Naive thymus-derived CD4-positive, alpha-beta T cell (primary cell): ENCODE measurements around the gene FCN2. TPM values are rescaled to one million over a fixed set of nuclear protein-coding genes. Genes with fewer than 3 reads are reported as not detected.

Source experiments
- ATAC-seq: fragments of 150-1000 bp; cut with Tn5 transposase; 2 replicates; pipeline ENCODE4 v1.10.0; 2021; ENCODE audit warnings: mild to moderate bottlenecking, moderate library complexity
- CTCF ChIA-PET: fragments of 350-600 bp; sonication (Branson Sonifier 250); formaldehyde crosslinking; loops from one replicate; lab custom pipeline; 2021; ENCODE audit warnings: antibody characterized with exemption; lab: Charles Lee
- POLR2A ChIA-PET: fragments of 350-600 bp; sonication (Branson Sonifier 250); formaldehyde crosslinking; loops from one replicate; lab custom pipeline; 2021; ENCODE audit warnings: antibody characterized with exemption, inconsistent platforms; lab: Charles Lee
- DNase-seq, 9 donors: peaks; one replicate each; pipeline versions ENCODE4 v3.0.0 to v3.0.0-alpha.2; 2020 to 2022; ENCODE audit warnings: mixed read lengths in 1 of 9
- H3K27ac ChIP-seq: one replicate; pipeline ENCODE4 v1.7.0; 2013; ENCODE audit warnings: mild to moderate bottlenecking, low read depth, low read length, moderate library complexity
- H3K27me3 ChIP-seq, 2 donors: one replicate each; pipeline ENCODE4 v1.7.0; 2013; ENCODE audit warnings: low read length in 2 of 2, mild to moderate bottlenecking in 2 of 2, moderate library complexity in 2 of 2; ENCODE audit not compliant: control insufficient read depth in 2 of 2, insufficient read depth in 2 of 2
- H3K36me3 ChIP-seq, 3 experiments: 1 replicate in 2 of 3; 2 replicates in 1 of 3; pipeline ENCODE4 v1.7.0; 2013; ENCODE audit warnings: low read length in 3 of 3, mild to moderate bottlenecking in 3 of 3, moderate library complexity in 1 of 3; ENCODE audit not compliant: insufficient read depth in 3 of 3, control insufficient read depth in 2 of 3
- H3K4me1 ChIP-seq, 2 donors: one replicate each; pipeline ENCODE4 v1.7.0; 2013; ENCODE audit warnings: low read length in 2 of 2, mild to moderate bottlenecking in 2 of 2, moderate library complexity in 1 of 2; ENCODE audit not compliant: control insufficient read depth in 2 of 2, insufficient read depth in 2 of 2
- H3K4me3 ChIP-seq: 2 replicates; pipeline ENCODE4 v1.7.0; 2013; ENCODE audit warnings: mild to moderate bottlenecking, low read length
- H3K9me3 ChIP-seq, 3 experiments: 1 replicate in 2 of 3; 2 replicates in 1 of 3; pipeline ENCODE4 v1.7.0; 2013; ENCODE audit warnings: low read length in 3 of 3; ENCODE audit not compliant: control insufficient read depth in 2 of 3
- H3K27ac Mint-ChIP-seq, 9 donors: one replicate each; pipeline ENCODE4 v1.8.0; 2020 to 2022; ENCODE audit warnings: mixed read lengths in 9 of 9, mild to moderate bottlenecking in 8 of 9, moderate library complexity in 5 of 9, inconsistent platforms in 2 of 9
- H3K27me3 Mint-ChIP-seq, 5 donors: one replicate each; pipeline ENCODE4 v1.8.0; 2021 to 2022; ENCODE audit warnings: mixed read lengths in 5 of 5, mild to moderate bottlenecking in 1 of 5
- H3K36me3 Mint-ChIP-seq, 5 donors: one replicate each; pipeline ENCODE4 v1.8.0; 2020 to 2022; ENCODE audit warnings: mixed read lengths in 5 of 5, mild to moderate bottlenecking in 3 of 5, inconsistent platforms in 1 of 5
- H3K4me1 Mint-ChIP-seq, 7 donors: one replicate each; pipeline ENCODE4 v1.8.0; 2020 to 2022; ENCODE audit warnings: mixed read lengths in 7 of 7, mild to moderate bottlenecking in 3 of 7, inconsistent platforms in 1 of 7
- H3K4me3 Mint-ChIP-seq, 10 donors: one replicate each; pipeline ENCODE4 v1.8.0; 2020 to 2022; ENCODE audit warnings: mild to moderate bottlenecking in 10 of 10, mixed read lengths in 10 of 10, moderate library complexity in 6 of 10, inconsistent platforms in 2 of 10
- H3K9me3 Mint-ChIP-seq, 11 donors: one replicate each; pipeline ENCODE4 v1.8.0; 2020 to 2022; ENCODE audit warnings: mixed read lengths in 11 of 11, mild to moderate bottlenecking in 4 of 11, inconsistent platforms in 1 of 11, moderate library complexity in 1 of 11
- intact Hi-C, 2 donors: fragments of 100-400 bp; cut with micrococcal nuclease; formaldehyde crosslinking; loops; one replicate each; pipeline ENCODE4 v1.15.1; 2023
- polyA plus RNA-seq, 2 donors: library from polyadenylated mRNA; unstranded; fragments of 300-500 nt; fragmentation: Illumina TruSeq; gene quantifications; one replicate each; pipeline ENCODE4 v1.2.3, GENCODE V29; 2021
- total RNA-seq, 6 experiments: library from RNA in 5 of 6; stranded (reverse) in 5 of 6; gene quantifications; 1 replicate in 5 of 6; 2 replicates in 1 of 6; pipeline ENCODE4 v1.2.3 and lab custom pipeline; 2021 to 2026

The FCN2 gene
- total and polyA plus RNA-seq, 7 experiments from 2014 or later: not detected

- CTCF ChIA-PET: no interaction called here
- no peaks in the 10 kb centered on the region for H3K27me3 ChIP-seq
- no peak overlapping the region for H3K27ac ChIP-seq
- no peaks in the 10 kb centered on the region for H3K9me3 ChIP-seq
- no peak overlapping the region for H3K27ac Mint-ChIP-seq
- no peaks in the 10 kb centered on the region for H3K36me3 Mint-ChIP-seq
- no peak overlapping the region for H3K4me3 Mint-ChIP-seq
- no peak for DNase-seq
- H3K36me3 ChIP-seq: no peaks in the 10 kb centered on the region
- peaks cover 0 to 39% (median 9%) of the 10 kb centered on the region in 5 donors for H3K27me3 Mint-ChIP-seq
- peaks cover 0 to 5% (median 0%) of the 10 kb centered on the region in 7 donors for H3K4me1 Mint-ChIP-seq
- no peak overlapping the region for H3K4me3 ChIP-seq
- ATAC-seq: no peak
- no peaks in the 10 kb centered on the region for H3K4me1 ChIP-seq
- intact Hi-C loops: no loop called here
- POLR2A ChIA-PET: no interaction called here
- H3K9me3 Mint-ChIP-seq: peaks cover 0 to 16% (median 5%) of the 10 kb centered on the region in 11 donors
Measured at GRCh38 chr9:134860510-134860909, 20.1 kb upstream of the FCN2 start.

- Histone ChIP-seq H3K9me3 (no peaks in the 10 kb centered on the region), H3K4me3 (no peak overlapping the region), H3K27ac (no peak overlapping the region), H3K36me3 (no peaks in the 10 kb centered on the region), H3K27me3 (no peaks in the 10 kb centered on the region), H3K4me1 (no peaks in the 10 kb centered on the region)
- ATAC-seq (no peak), DNase-seq (no peak)
- Mint-ChIP-seq H3K9me3 (peaks cover 0 to 16% (median 5%) of the 10 kb centered on the region in 11 donors), H3K27me3 (peaks cover 0 to 29% (median 4%) of the 10 kb centered on the region in 5 donors), H3K27ac (no peak overlapping the region), H3K4me3 (no peak overlapping the region), H3K4me1 (peaks cover 0 to 5% (median 0%) of the 10 kb centered on the region in 7 donors), H3K36me3 (no peaks in the 10 kb centered on the region)
- ChIA-PET POLR2A (no interaction called here), CTCF (no interaction called here)
- intact Hi-C loops: no loop called here
Measured at GRCh38 chr9:134861595-134862334, 18.8 kb upstream of the FCN2 start.

- Mint-ChIP-seq H3K36me3 (no peaks in the 10 kb centered on the region), H3K4me3 (no peak overlapping the region), H3K27me3 (peaks cover 0 to 17% (median 0%) of the 10 kb centered on the region in 5 donors), H3K4me1 (no peaks in the 10 kb centered on the region), H3K27ac (no peak overlapping the region), H3K9me3 (peaks cover 0 to 12% (median 0%) of the 10 kb centered on the region in 11 donors)
- ATAC-seq (no peak), DNase-seq (no peak)
- Histone ChIP-seq H3K4me1 (no peaks in the 10 kb centered on the region), H3K4me3 (no peak overlapping the region), H3K27me3 (no peaks in the 10 kb centered on the region), H3K9me3 (no peaks in the 10 kb centered on the region), H3K27ac (no peak overlapping the region), H3K36me3 (no peaks in the 10 kb centered on the region)
- ChIA-PET POLR2A (no interaction called here), CTCF (no interaction called here)
- intact Hi-C loops: no loop called here
Measured at GRCh38 chr9:134863306-134863902, 17.2 kb upstream of the FCN2 start.

GRCh38 chr9:134863941-134864820 lies 16.4 kb upstream of the FCN2 start:
- Histone ChIP-seq H3K36me3 (no peaks in the 10 kb centered on the region), H3K4me1 (no peaks in the 10 kb centered on the region), H3K27me3 (no peaks in the 10 kb centered on the region), H3K9me3 (no peaks in the 10 kb centered on the region), H3K27ac (no peak overlapping the region), H3K4me3 (no peak overlapping the region)
- POLR2A ChIA-PET: no interaction called here
- no peaks in the 10 kb centered on the region for H3K4me1 Mint-ChIP-seq
- CTCF ChIA-PET: no interaction called here
- intact Hi-C loops: no loop called here
- no peak for ATAC-seq
- no peak overlapping the region for H3K27ac Mint-ChIP-seq
- no peaks in the 10 kb centered on the region for H3K36me3 Mint-ChIP-seq
- peaks cover 0 to 9% (median 0%) of the 10 kb centered on the region in 5 donors for H3K27me3 Mint-ChIP-seq
- no peak overlapping the region for H3K4me3 Mint-ChIP-seq
- no peak for DNase-seq
- H3K9me3 Mint-ChIP-seq: peaks cover 0 to 12% (median 0%) of the 10 kb centered on the region in 11 donors

- H3K27ac Mint-ChIP-seq: no peak overlapping the region
- H3K4me1 Mint-ChIP-seq: no peaks in the 10 kb centered on the region
- peaks cover 0 to 11% (median 0%) of the 10 kb centered on the region in 11 donors for H3K9me3 Mint-ChIP-seq
- H3K27me3 Mint-ChIP-seq: peaks cover 0 to 9% (median 0%) of the 10 kb centered on the region in 5 donors
- Histone ChIP-seq H3K9me3 (no peaks in the 10 kb centered on the region), H3K4me1 (no peaks in the 10 kb centered on the region), H3K36me3 (no peaks in the 10 kb centered on the region), H3K27ac (no peak overlapping the region), H3K27me3 (no peaks in the 10 kb centered on the region), H3K4me3 (no peak overlapping the region)
- ATAC-seq: no peak
- intact Hi-C loops: no loop called here
- no peaks in the 10 kb centered on the region for H3K36me3 Mint-ChIP-seq
- POLR2A ChIA-PET: no interaction called here
- CTCF ChIA-PET: no interaction called here
- no peak for DNase-seq
- no peak overlapping the region for H3K4me3 Mint-ChIP-seq
Measured at GRCh38 chr9:134864821-134865190, 15.8 kb upstream of the FCN2 start.

GRCh38 chr9:134867917-134868750 lies 12.5 kb upstream of the FCN2 start:
- Mint-ChIP-seq H3K4me1 (peaks cover 0 to 4% (median 0%) of the 10 kb centered on the region in 7 donors), H3K27ac (no peak overlapping the region)
- CTCF ChIA-PET: no interaction called here

More at GRCh38 chr9:134867917-134868750, 12.5 kb upstream of the FCN2 start:
- no peak overlapping the region for H3K27ac ChIP-seq
- H3K36me3 ChIP-seq: no peaks in the 10 kb centered on the region
- H3K9me3 ChIP-seq: no peaks in the 10 kb centered on the region
- intact Hi-C loops: no loop called here
- Mint-ChIP-seq H3K9me3 (peaks cover 0 to 6% (median 0%) of the 10 kb centered on the region in 11 donors), H3K27me3 (peaks cover 0 to 11% (median 0%) of the 10 kb centered on the region in 5 donors), H3K36me3 (no peaks in the 10 kb centered on the region), H3K4me3 (no peak overlapping the region)
- ATAC-seq (no peak), DNase-seq (no peak)
- no peak overlapping the region for H3K4me3 ChIP-seq
- H3K4me1 ChIP-seq: no peaks in the 10 kb centered on the region
- no peaks in the 10 kb centered on the region for H3K27me3 ChIP-seq
- POLR2A ChIA-PET: no interaction called here
